ENCODE data around the gene SLC25A13. TPM values are rescaled to one million over a fixed set of nuclear protein-coding genes. Genes with fewer than 3 reads are reported as not detected.
A peak's percentile ranks its signal among the peaks of the same experiment; 100 is the strongest.

SLC25A13 gene
- total and polyA plus RNA-seq, 2 of the 13 experiments (the other 11 are each of a cell fraction or from before 2014, with no cell fraction given), result 36.2 to 84.9 TPM

DNA sequence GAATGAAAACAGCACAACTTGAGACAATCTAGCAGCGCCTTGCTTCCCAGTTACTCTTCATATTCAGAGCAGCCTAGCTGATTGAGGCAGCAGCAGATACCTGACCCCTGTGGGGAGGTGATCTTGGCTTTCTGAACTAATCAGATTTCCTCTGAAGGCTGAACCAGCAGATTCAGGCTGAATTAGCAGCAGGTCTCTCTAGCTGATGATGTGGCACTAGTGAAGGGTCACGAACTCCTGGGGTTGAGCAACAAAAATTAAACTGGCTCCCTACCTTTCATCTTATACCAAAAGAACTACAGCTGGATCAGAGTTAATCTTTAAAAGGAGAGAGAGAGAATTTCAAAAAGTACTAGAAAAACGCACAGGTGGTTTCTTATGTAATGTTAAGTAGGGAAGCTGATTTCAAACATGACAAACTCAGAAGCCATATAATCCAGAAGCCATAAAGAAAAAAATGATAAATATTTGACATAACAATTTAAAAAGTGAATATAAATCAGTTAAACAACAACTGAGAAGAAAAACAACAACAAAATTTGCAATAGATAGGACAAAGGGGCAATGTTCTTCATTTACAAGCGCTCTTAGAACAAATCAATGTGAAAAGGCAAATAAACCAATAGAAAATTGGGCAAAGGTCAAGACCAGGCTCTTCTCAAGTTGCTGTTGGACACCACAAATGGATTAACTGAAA lies 13.5 kb downstream of the SLC25A13 start (continued):
- TF ChIP-seq MXD3 (CRISPR knock-in tag; IDR thresholded peaks at IDR 0.05) (no peak), NAIF1 (CRISPR knock-in tag; IDR thresholded peaks at IDR 0.05; ENCODE audit: borderline replicate concordance) (no peak), ZBTB14 (CRISPR knock-in tag; IDR thresholded peaks at IDR 0.05) (no peak), CBFB (CRISPR knock-in tag; IDR thresholded peaks at IDR 0.05) (no peak), YEATS4 (CRISPR knock-in tag; IDR thresholded peaks at IDR 0.05; ENCODE audit: borderline replicate concordance) (peak; percentile 34; the same call in 1 of the 2 replicates), LRRFIP1 (CRISPR knock-in tag; conservative IDR thresholded peaks at IDR 0.05) (no peak), ZEB1 (IDR thresholded peaks at IDR 0.05; ENCODE audit: insufficient replicate concordance, low read depth) (peak; percentile 57), TBX2 (CRISPR knock-in tag; IDR thresholded peaks at IDR 0.05; ENCODE audit: borderline replicate concordance) (peak; percentile 36; the same call in 1 of the 2 replicates), IKZF4 (CRISPR knock-in tag; IDR thresholded peaks at IDR 0.05; ENCODE audit: borderline replicate concordance, low read depth, not compliant biosample characterization) (no peak), ZSCAN31 (CRISPR knock-in tag; IDR thresholded peaks at IDR 0.05; ENCODE audit: low read depth) (no peak), ZNF326 (CRISPR knock-in tag; IDR thresholded peaks at IDR 0.05; ENCODE audit: borderline replicate concordance) (no peak), RXRA (CRISPR knock-in tag; IDR thresholded peaks at IDR 0.05) (peak; percentile 38; the same call in 1 of the 2 replicates), ZNF180 (CRISPR knock-in tag; IDR thresholded peaks at IDR 0.05; ENCODE audit: borderline replicate concordance, low read depth) (no peak), FOXP1 (IDR thresholded peaks at IDR 0.05) (0 out of 2 replicates have a peak, but pooled peaks have one; percentile 8), FOXP1 (CRISPR knock-in tag; IDR thresholded peaks at IDR 0.05) (peak; percentile 60; the same call in 1 of the 2 replicates), ZNF746 (CRISPR knock-in tag; IDR thresholded peaks at IDR 0.05) (no peak; the same call in 1 of the 2 replicates), ZBTB25 (CRISPR knock-in tag; IDR thresholded peaks at IDR 0.05) (no peak), ARNTL (CRISPR knock-in tag; IDR thresholded peaks at IDR 0.05) (no peak), NR2F6 (IDR thresholded peaks at IDR 0.05) (peak; percentile 67), NR2F6 (CRISPR knock-in tag; IDR thresholded peaks at IDR 0.05) (peak; percentile 68), PCBP2 (optimal IDR thresholded peaks at IDR 0.05; ENCODE audit: low read depth, low read length, poor library complexity, severe bottlenecking) (no peak), CEBPB (IDR thresholded peaks at IDR 0.05; ENCODE audit: borderline replicate concordance, low read depth, low read length) (peak; percentile 70; the same call in 1 of the 2 replicates), ZNF292 (CRISPR knock-in tag; IDR thresholded peaks at IDR 0.05; ENCODE audit: borderline replicate concordance, low read depth) (peak; percentile 41; the same call in 1 of the 2 replicates), ZNF558 (CRISPR knock-in tag; IDR thresholded peaks at IDR 0.05; ENCODE audit: borderline replicate concordance) (no peak)
- TF ChIP-seq, protein P1, sequence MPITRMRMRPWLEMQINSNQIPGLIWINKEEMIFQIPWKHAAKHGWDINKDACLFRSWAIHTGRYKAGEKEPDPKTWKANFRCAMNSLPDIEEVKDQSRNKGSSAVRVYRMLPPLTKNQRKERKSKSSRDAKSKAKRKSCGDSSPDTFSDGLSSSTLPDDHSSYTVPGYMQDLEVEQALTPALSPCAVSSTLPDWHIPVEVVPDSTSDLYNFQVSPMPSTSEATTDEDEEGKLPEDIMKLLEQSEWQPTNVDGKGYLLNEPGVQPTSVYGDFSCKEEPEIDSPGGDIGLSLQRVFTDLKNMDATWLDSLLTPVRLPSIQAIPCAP (CRISPR knock-in tag; IDR thresholded peaks at IDR 0.05; ENCODE audit: low read depth), result no peak
